K562 (cell line): Measurements from ENCODE around the gene CSNK1G2. TPM values are rescaled to one million over a fixed set of nuclear protein-coding genes. Genes with fewer than 3 reads are reported as not detected.

ENCODE experiments used
- EWSR1 ChIP-seq: fragments of 450-650 bp; IDR thresholded peaks from 2 replicates; pipeline ENCODE4 v1.6.1; 2018; ENCODE audit warnings: borderline replicate concordance, mild to moderate bottlenecking, low read depth, moderate library complexity; ENCODE audit not compliant: partially characterized antibody
- FOXK2 ChIP-seq, 2 experiments: fragments of 450-650 bp; IDR thresholded peaks in 1 of 2; conservative IDR thresholded peaks in 1 of 2; 2 replicates each; pipeline ENCODE4 v1.6.1; 2016; ENCODE audit warnings: low read depth in 2 of 2, mild to moderate bottlenecking in 1 of 2
- HLTF ChIP-seq: fragments of 450-650 bp; IDR thresholded peaks from 2 replicates; pipeline ENCODE4 v1.6.1; 2016
- RBM25 ChIP-seq: fragments of 200-400 bp; formaldehyde crosslinking; IDR thresholded peaks from 2 replicates; pipeline ENCODE4 v1.6.1; 2018; ENCODE audit warnings: low read length, low read depth, moderate library complexity; ENCODE audit not compliant: severe bottlenecking
- RBM34 ChIP-seq: fragments of 200-400 bp; formaldehyde crosslinking; IDR thresholded peaks from 2 replicates; pipeline ENCODE4 v1.6.1; 2018; ENCODE audit warnings: low read length, borderline replicate concordance; ENCODE audit not compliant: insufficient read depth
- TOE1 ChIP-seq, 2 experiments: fragments of 450-650 bp in 1 of 2; sonication (generic) in 1 of 2; formaldehyde crosslinking in 1 of 2; IDR thresholded peaks; 2 replicates each; pipeline versions ENCODE4 v1.7.1 to v1.8.0; 2016 to 2022; ENCODE audit warnings: borderline replicate concordance in 2 of 2, mild to moderate bottlenecking in 2 of 2, antibody characterized with exemption in 1 of 2, inconsistent platforms in 1 of 2, low read depth in 1 of 2, missing genetic modification reagents in 1 of 2, moderate library complexity in 1 of 2
- TRIM24 ChIP-seq, 2 experiments: fragments of 450-650 bp; IDR thresholded peaks; 2 replicates each; pipeline ENCODE4 v1.6.1; 2016
- ZNF584 ChIP-seq: fragments of 200-800 bp; sonication (Bioruptor generic); IDR thresholded peaks from 2 replicates; pipeline ENCODE4 v1.6.1; 2016; ENCODE audit warnings: low read depth, mild to moderate bottlenecking, missing genetic modification characterization, missing compliant biosample characterization
- polyA plus RNA-seq, 8 experiments: library from polyadenylated mRNA; depleted of rRNA in 4 of 8; stranded (reverse) in 5 of 8; unstranded in 3 of 8; fragments of >200 nt; fragmentation: Nextera tagmentation in 2 of 8; fragmentation: Illumina TruSeq in 1 of 8; extraction: Ambion mirVana in 2 of 8; extraction: Trizol in 1 of 8; gene quantifications; 2 replicates each; pipeline versions ENCODE4 v1.2.1 to v1.2.3, GENCODE V29; 2011 to 2014; ENCODE audit warnings: inconsistent platforms in 1 of 8, missing spikeins in 1 of 8
- total RNA-seq, 7 experiments: library from RNA; depleted of rRNA in 6 of 7; stranded (reverse); fragments of >200 nt in 6 of 7; fragmentation: Illumina TruSeq in 2 of 7; extraction: Trizol in 2 of 7; gene quantifications; 2 replicates each; pipeline versions ENCODE4 v1.2.1 to v1.2.3, GENCODE V29; 2011 to 2021; ENCODE audit warnings: low replicate concordance in 1 of 7
- TF ChIP-seq, protein P1 (sequence below): sonication (generic); formaldehyde crosslinking; IDR thresholded peaks from 2 replicates; pipeline ENCODE4 v1.8.1; 2023; ENCODE audit warnings: missing genetic modification reagents, mild to moderate bottlenecking, borderline replicate concordance
- TF ChIP-seq, protein P2 (sequence below), 2 experiments: fragments of 450-650 bp; conservative IDR thresholded peaks; 2 replicates each; pipeline ENCODE4 v1.6.1; 2017; ENCODE audit warnings: mild to moderate bottlenecking in 2 of 2, moderate library complexity in 2 of 2
- TF ChIP-seq, protein P3 (sequence below): sonication (generic); formaldehyde crosslinking; IDR thresholded peaks from 2 replicates; pipeline ENCODE4 v1.8.1; 2023; ENCODE audit warnings: mild to moderate bottlenecking, missing genetic modification reagents
- TF ChIP-seq, protein P4 (sequence below): fragments of 450-650 bp; IDR thresholded peaks from 2 replicates; pipeline ENCODE4 v1.6.1; 2016
- TF ChIP-seq, protein P5 (sequence below): sonication (generic); formaldehyde crosslinking; IDR thresholded peaks from 2 replicates; pipeline ENCODE4 v1.8.0; 2022; ENCODE audit warnings: missing genetic modification reagents, mild to moderate bottlenecking, moderate library complexity, borderline replicate concordance

Gene CSNK1G2
- total and polyA plus RNA-seq, 9 of the 15 experiments (the other 6 are each of a cell fraction or from before 2014, with no cell fraction given), result 0.48 to 119 (median 49.5) TPM

DNA sequence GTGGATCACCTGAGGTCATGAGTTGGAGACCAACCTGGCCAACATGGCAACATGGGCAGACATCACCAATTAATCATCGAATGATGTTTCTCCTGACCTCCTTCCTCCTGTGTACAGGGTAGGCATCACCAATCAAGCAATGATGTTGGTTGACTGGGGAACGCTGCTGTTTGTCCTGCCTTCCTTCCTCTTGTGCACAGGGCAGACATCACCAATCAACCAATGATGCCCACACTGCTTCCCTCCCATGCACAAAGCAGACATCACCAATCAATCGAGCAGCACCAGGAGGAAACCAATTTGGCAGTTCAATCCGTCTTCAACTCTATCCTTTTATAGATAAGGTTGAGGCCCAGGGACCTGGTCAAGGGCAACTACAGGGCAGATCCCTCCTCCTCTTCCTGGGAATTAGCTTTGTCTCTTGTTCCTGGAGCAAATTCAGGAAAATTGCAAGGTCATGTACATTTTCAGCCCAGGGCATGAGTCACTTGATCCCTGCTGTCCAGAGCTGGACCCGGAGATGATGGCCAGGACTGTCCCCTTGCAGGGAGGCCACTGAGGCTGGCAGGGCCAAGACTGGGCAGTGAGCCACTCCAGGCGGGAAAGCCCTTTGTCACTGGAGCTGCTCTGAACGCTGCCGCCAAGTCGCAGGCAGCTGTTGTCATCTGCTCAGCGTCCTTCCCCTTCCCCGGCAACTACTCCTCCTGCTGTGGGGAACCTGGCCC is 5.3 kb upstream of the CSNK1G2 start (continued):
- TF ChIP-seq, protein P1, sequence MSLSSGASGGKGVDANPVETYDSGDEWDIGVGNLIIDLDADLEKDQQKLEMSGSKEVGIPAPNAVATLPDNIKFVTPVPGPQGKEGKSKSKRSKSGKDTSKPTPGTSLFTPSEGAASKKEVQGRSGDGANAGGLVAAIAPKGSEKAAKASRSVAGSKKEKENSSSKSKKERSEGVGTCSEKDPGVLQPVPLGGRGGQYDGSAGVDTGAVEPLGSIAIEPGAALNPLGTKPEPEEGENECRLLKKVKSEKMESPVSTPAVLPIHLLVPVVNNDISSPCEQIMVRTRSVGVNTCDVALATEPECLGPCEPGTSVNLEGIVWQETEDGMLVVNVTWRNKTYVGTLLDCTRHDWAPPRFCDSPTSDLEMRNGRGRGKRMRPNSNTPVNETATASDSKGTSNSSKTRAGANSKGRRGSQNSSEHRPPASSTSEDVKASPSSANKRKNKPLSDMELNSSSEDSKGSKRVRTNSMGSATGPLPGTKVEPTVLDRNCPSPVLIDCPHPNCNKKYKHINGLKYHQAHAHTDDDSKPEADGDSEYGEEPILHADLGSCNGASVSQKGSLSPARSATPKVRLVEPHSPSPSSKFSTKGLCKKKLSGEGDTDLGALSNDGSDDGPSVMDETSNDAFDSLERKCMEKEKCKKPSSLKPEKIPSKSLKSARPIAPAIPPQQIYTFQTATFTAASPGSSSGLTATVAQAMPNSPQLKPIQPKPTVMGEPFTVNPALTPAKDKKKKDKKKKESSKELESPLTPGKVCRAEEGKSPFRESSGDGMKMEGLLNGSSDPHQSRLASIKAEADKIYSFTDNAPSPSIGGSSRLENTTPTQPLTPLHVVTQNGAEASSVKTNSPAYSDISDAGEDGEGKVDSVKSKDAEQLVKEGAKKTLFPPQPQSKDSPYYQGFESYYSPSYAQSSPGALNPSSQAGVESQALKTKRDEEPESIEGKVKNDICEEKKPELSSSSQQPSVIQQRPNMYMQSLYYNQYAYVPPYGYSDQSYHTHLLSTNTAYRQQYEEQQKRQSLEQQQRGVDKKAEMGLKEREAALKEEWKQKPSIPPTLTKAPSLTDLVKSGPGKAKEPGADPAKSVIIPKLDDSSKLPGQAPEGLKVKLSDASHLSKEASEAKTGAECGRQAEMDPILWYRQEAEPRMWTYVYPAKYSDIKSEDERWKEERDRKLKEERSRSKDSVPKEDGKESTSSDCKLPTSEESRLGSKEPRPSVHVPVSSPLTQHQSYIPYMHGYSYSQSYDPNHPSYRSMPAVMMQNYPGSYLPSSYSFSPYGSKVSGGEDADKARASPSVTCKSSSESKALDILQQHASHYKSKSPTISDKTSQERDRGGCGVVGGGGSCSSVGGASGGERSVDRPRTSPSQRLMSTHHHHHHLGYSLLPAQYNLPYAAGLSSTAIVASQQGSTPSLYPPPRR (CRISPR knock-in tag), result no peak
- TF ChIP-seq RBM34 (no peak), HLTF (peak; percentile 100), TOE1 (IDR thresholded peaks at IDR 0.05; ENCODE audit: borderline replicate concordance) (0 out of 2 replicates have a peak, but pooled peaks have one; percentile 25), TOE1 (CRISPR knock-in tag; IDR thresholded peaks at IDR 0.05; ENCODE audit: borderline replicate concordance, low read depth) (no peak), EWSR1 (no peak), TRIM24 (IDR thresholded peaks at IDR 0.05) (peak; percentile 31 to 84; a peak in 3 of 4 replicates), RBM25 (peak; percentile 66), ZNF584 (CRISPR knock-in tag) (no peak), FOXK2 (conservative IDR thresholded peaks at IDR 0.05 in 1 of 2, IDR thresholded peaks at IDR 0.05 in 1 of 2; ENCODE audit: low read depth in 2 of 2) (peak; percentile 34 to 57; a peak in 3 of 4 replicates)
- TF ChIP-seq, protein P2, sequence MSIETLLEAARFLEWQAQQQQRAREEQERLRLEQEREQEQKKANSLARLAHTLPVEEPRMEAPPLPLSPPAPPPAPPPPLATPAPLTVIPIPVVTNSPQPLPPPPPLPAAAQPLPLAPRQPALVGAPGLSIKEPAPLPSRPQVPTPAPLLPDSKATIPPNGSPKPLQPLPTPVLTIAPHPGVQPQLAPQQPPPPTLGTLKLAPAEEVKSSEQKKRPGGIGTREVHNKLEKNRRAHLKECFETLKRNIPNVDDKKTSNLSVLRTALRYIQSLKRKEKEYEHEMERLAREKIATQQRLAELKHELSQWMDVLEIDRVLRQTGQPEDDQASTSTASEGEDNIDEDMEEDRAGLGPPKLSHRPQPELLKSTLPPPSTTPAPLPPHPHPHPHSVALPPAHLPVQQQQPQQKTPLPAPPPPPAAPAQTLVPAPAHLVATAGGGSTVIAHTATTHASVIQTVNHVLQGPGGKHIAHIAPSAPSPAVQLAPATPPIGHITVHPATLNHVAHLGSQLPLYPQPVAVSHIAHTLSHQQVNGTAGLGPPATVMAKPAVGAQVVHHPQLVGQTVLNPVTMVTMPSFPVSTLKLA (conservative IDR thresholded peaks at IDR 0.05), result peak in 1 of 2 experiments; percentile 40; a peak in 1 of 4 replicates
- TF ChIP-seq, protein P3, sequence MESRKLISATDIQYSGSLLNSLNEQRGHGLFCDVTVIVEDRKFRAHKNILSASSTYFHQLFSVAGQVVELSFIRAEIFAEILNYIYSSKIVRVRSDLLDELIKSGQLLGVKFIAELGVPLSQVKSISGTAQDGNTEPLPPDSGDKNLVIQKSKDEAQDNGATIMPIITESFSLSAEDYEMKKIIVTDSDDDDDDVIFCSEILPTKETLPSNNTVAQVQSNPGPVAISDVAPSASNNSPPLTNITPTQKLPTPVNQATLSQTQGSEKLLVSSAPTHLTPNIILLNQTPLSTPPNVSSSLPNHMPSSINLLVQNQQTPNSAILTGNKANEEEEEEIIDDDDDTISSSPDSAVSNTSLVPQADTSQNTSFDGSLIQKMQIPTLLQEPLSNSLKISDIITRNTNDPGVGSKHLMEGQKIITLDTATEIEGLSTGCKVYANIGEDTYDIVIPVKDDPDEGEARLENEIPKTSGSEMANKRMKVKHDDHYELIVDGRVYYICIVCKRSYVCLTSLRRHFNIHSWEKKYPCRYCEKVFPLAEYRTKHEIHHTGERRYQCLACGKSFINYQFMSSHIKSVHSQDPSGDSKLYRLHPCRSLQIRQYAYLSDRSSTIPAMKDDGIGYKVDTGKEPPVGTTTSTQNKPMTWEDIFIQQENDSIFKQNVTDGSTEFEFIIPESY (CRISPR knock-in tag), result peak; percentile 64; the same call in 1 of the 2 replicates
- TF ChIP-seq, protein P4, sequence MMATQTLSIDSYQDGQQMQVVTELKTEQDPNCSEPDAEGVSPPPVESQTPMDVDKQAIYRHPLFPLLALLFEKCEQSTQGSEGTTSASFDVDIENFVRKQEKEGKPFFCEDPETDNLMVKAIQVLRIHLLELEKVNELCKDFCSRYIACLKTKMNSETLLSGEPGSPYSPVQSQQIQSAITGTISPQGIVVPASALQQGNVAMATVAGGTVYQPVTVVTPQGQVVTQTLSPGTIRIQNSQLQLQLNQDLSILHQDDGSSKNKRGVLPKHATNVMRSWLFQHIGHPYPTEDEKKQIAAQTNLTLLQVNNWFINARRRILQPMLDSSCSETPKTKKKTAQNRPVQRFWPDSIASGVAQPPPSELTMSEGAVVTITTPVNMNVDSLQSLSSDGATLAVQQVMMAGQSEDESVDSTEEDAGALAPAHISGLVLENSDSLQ, result peak; percentile 10; the same call in 1 of the 2 replicates
- TF ChIP-seq, protein P5, sequence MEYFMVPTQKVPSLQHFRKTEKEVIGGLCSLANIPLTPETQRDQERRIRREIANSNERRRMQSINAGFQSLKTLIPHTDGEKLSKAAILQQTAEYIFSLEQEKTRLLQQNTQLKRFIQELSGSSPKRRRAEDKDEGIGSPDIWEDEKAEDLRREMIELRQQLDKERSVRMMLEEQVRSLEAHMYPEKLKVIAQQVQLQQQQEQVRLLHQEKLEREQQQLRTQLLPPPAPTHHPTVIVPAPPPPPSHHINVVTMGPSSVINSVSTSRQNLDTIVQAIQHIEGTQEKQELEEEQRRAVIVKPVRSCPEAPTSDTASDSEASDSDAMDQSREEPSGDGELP, result peak; percentile 40; the same call in 1 of the 2 replicates
